A549 (cell line): ENCODE measurements around the gene SLC24A4. TPM values are rescaled to one million over a fixed set of nuclear protein-coding genes. Genes with fewer than 3 reads are reported as not detected.
A peak's percentile ranks its signal among the peaks of the same experiment; 100 is the strongest.

ENCODE experiments used
- ATAC-seq, 2 experiments: fragments of 200-7000 bp in 1 of 2; fragments of >200 bp in 1 of 2; cut with Nextera tagmentation in 1 of 2; cut with Tn5 transposase in 1 of 2; 3 replicates each; pipeline versions ENCODE4 v1.8.0 to v1.9.1; 2018 to 2020; ENCODE audit warnings: mild to moderate bottlenecking in 1 of 2, moderate library complexity in 1 of 2
- CTCF ChIA-PET: fragments of 300-600 bp; sonication (Branson Sonifier 250); formaldehyde crosslinking; extraction: SDS; loops from one replicate; lab custom pipeline; 2021; ENCODE audit warnings: antibody characterized with exemption, inconsistent platforms; lab: Yijun Ruan, JAX
- POLR2A ChIA-PET: fragments of 350-600 bp; formaldehyde crosslinking; extraction: SDS; loops from one replicate; lab custom pipeline; 2021; ENCODE audit warnings: antibody characterized with exemption, inconsistent platforms; lab: Yijun Ruan, JAX
- DNase-seq, 2 experiments: peaks; one replicate each; pipeline versions ENCODE4 v3.0.0 to v3.0.0-alpha.2; 2011 to 2016; ENCODE audit warnings: low read depth in 1 of 2, low spot score in 1 of 2
- FAIRE-seq: peaks from 2 replicates; lab custom pipeline; 2011; peaks lifted over from hg19 to GRCh38; lab: Jason Lieb, UNC
- H3K27ac ChIP-seq, 2 experiments: fragments of >200 bp; sonication (Bioruptor Twin); formaldehyde crosslinking; 3 replicates each; pipeline ENCODE4 v1.5.1; 2016 to 2017
- H3K4me1 ChIP-seq: fragments of >200 bp; sonication (Bioruptor Twin); formaldehyde crosslinking; 3 replicates; pipeline ENCODE4 v1.6.1; 2016
- H3K4me2 ChIP-seq: fragments of >200 bp; sonication (Bioruptor Twin); formaldehyde crosslinking; 3 replicates; pipeline ENCODE4 v1.6.1; 2016
- H3K4me3 ChIP-seq: fragments of >200 bp; sonication (Bioruptor Twin); formaldehyde crosslinking; 3 replicates; pipeline ENCODE4 v1.5.1; 2016
- H3K9me3 ChIP-seq: fragments of >200 bp; sonication (Bioruptor Twin); formaldehyde crosslinking; 3 replicates; pipeline ENCODE4 v1.6.1; 2016
- ATOH8 ChIP-seq: fragments of 250-450 bp; sonication (Bioruptor Pico); IDR thresholded peaks from 2 replicates; pipeline ENCODE4 v1.5.0; 2020; ENCODE audit warnings: low read depth, mild to moderate bottlenecking, moderate library complexity
- CBX8 ChIP-seq: fragments of 200-600 bp; sonication (generic); IDR thresholded peaks from 2 replicates; pipeline ENCODE4 v1.6.1; 2016
- CEBPB ChIP-seq, 2 experiments: fragments of >200 bp in 1 of 2; sonication (Bioruptor Twin) in 1 of 2; formaldehyde crosslinking in 1 of 2; IDR thresholded peaks; 2 replicates each; pipeline ENCODE4 v1.6.1; 2012 to 2016
- CHD4 ChIP-seq: fragments of 200-600 bp; sonication (generic); IDR thresholded peaks from 2 replicates; pipeline ENCODE4 v1.6.1; 2016; ENCODE audit warnings: antibody characterized with exemption, mild to moderate bottlenecking, borderline replicate concordance
- CTCF ChIP-seq: fragments of >200 bp; sonication (Bioruptor Twin); formaldehyde crosslinking; IDR thresholded peaks from 3 replicates; pipeline ENCODE4 v1.5.1; 2016
- EHF ChIP-seq: fragments of 250-450 bp; sonication (Bioruptor Pico); IDR thresholded peaks from 2 replicates; pipeline ENCODE4 v1.5.0; 2020; ENCODE audit warnings: mild to moderate bottlenecking
- EHMT2 ChIP-seq: fragments of 200-600 bp; sonication (generic); IDR thresholded peaks from 2 replicates; pipeline ENCODE4 v1.6.1; 2016; ENCODE audit warnings: antibody characterized with exemption, low read depth, mild to moderate bottlenecking, moderate library complexity
- HEYL ChIP-seq: fragments of 250-450 bp; sonication (Bioruptor Pico); IDR thresholded peaks from 2 replicates; pipeline ENCODE4 v1.8.0; 2021; ENCODE audit warnings: mild to moderate bottlenecking, moderate library complexity
- HMGXB4 ChIP-seq: fragments of 250-450 bp; sonication (Bioruptor Pico); IDR thresholded peaks from 2 replicates; pipeline ENCODE4 v1.5.0; 2021; ENCODE audit warnings: mild to moderate bottlenecking, moderate library complexity, borderline replicate concordance
- HOXB5 ChIP-seq: fragments of 250-450 bp; sonication (Bioruptor Pico); IDR thresholded peaks from 2 replicates; pipeline ENCODE4 v1.5.0; 2020; ENCODE audit warnings: mild to moderate bottlenecking, moderate library complexity
- KDM5A ChIP-seq: fragments of 200-600 bp; sonication (generic); IDR thresholded peaks from 2 replicates; pipeline ENCODE4 v1.6.1; 2016; ENCODE audit warnings: antibody characterized with exemption, mild to moderate bottlenecking
- MAFK ChIP-seq: fragments of 450-650 bp; IDR thresholded peaks from 2 replicates; pipeline ENCODE4 v1.6.1; 2014; ENCODE audit not compliant: partially characterized antibody
- MAZ ChIP-seq: fragments of 150-350 bp; IDR thresholded peaks from 2 replicates; pipeline ENCODE4 v1.6.1; 2014; ENCODE audit warnings: antibody characterized with exemption, low read depth, low read length, borderline replicate concordance
- NFE2L2 ChIP-seq: fragments of 150-350 bp; conservative IDR thresholded peaks from 2 replicates; pipeline ENCODE4 v1.6.1; 2014; ENCODE audit warnings: low read length
- NR3C1 ChIP-seq: fragments of >200 bp; sonication (Bioruptor Twin); formaldehyde crosslinking; IDR thresholded peaks from 3 replicates; pipeline ENCODE4 v1.6.1; 2017
- RAD21 ChIP-seq, 2 experiments: fragments of >200 bp in 1 of 2; sonication (Bioruptor Twin) in 1 of 2; formaldehyde crosslinking in 1 of 2; IDR thresholded peaks in 1 of 2; conservative IDR thresholded peaks in 1 of 2; 2 replicates in 1 of 2; 3 replicates in 1 of 2; pipeline ENCODE4 v1.6.1; 2012 to 2018; ENCODE audit warnings: inconsistent platforms in 1 of 2
- RARB ChIP-seq: fragments of 250-450 bp; sonication (Bioruptor Pico); IDR thresholded peaks from 2 replicates; pipeline ENCODE4 v1.8.0; 2021; ENCODE audit warnings: mild to moderate bottlenecking, moderate library complexity
- REST ChIP-seq: fragments of 200-600 bp; sonication (generic); IDR thresholded peaks from 2 replicates; pipeline ENCODE4 v1.6.1; 2016; ENCODE audit warnings: antibody characterized with exemption, mild to moderate bottlenecking, moderate library complexity
- TP53 ChIP-seq: fragments of 250-450 bp; sonication (Bioruptor Pico); IDR thresholded peaks from 2 replicates; pipeline ENCODE4 v1.5.0; 2021; ENCODE audit warnings: mild to moderate bottlenecking, moderate library complexity
- ZNF302 ChIP-seq: fragments of 250-450 bp; sonication (Bioruptor Pico); IDR thresholded peaks from 2 replicates; pipeline ENCODE4 v1.9.0; 2021; ENCODE audit warnings: inconsistent platforms, mild to moderate bottlenecking, moderate library complexity
- ZSCAN20 ChIP-seq: fragments of 250-450 bp; sonication (Bioruptor Pico); IDR thresholded peaks from 2 replicates; pipeline ENCODE4 v1.8.0; 2022; ENCODE audit warnings: mild to moderate bottlenecking, moderate library complexity
- WGBS: methylation state at CpG from one replicate; pipeline ENCODE4 v1.1.6; 2017; ENCODE audit errors: missing lambda C conversion rate; 5-methylcytosine and 5-hydroxymethylcytosine counted together
- polyA plus RNA-seq, 4 experiments: library from polyadenylated mRNA; depleted of rRNA in 3 of 4; stranded (reverse); fragments of >200 nt; fragmentation: RNase III in 1 of 4; extraction: RNeasy Plus Mini Kit Qiagen cat#74134 plus additional on column Dnase treatment in 1 of 4; gene quantifications; 2 replicates in 3 of 4; 3 replicates in 1 of 4; pipeline ENCODE4 v1.2.3, GENCODE V29; 2011 to 2017

The SLC24A4 gene
- polyA plus RNA-seq, 2 of the 4 experiments (the other 2 are of a cell fraction) = 0.05 to 0.19 TPM

GRCh38 chr14:92414690-92415445, 91.9 kb downstream of the SLC24A4 start:
- no peak overlapping the region for H3K4me2 ChIP-seq
- peaks cover 7% of the 10 kb centered on the region; the same call in 2 of the 3 replicates for H3K9me3 ChIP-seq
- no peak for ATAC-seq
- DNase-seq = no peak
- ChIA-PET POLR2A (no interaction called here), CTCF (no interaction called here)
- no peak overlapping the region for H3K4me3 ChIP-seq
- TF ChIP-seq RARB (CRISPR knock-in tag) = no peak
- no peak for TF ChIP-seq EHF (CRISPR knock-in tag)
- TF ChIP-seq HOXB5 (CRISPR knock-in tag) = no peak
- TF ChIP-seq NFE2L2 = no peak
- TF ChIP-seq TP53 (CRISPR knock-in tag) = no peak
- TF ChIP-seq HEYL = no peak
- TF ChIP-seq MAFK = no peak
- 68% methylated on average over 13 of the region's 13 CpGs for WGBS
- H3K4me1 ChIP-seq = no peaks in the 10 kb centered on the region
- H3K27ac ChIP-seq = no peak overlapping the region
- no peak for FAIRE-seq

GRCh38 chr14:92415969-92416368, 93.0 kb downstream of the SLC24A4 start:
- POLR2A ChIA-PET = no interaction called here
- H3K9me3 ChIP-seq = no peaks in the 10 kb centered on the region

GRCh38 chr14:92416544-92416943, 93.6 kb downstream of the SLC24A4 start:
- no peaks in the 10 kb centered on the region for H3K9me3 ChIP-seq
- H3K4me2 ChIP-seq = no peak overlapping the region
- no peak for TF ChIP-seq ZNF302 (CRISPR knock-in tag)
- no peak for TF ChIP-seq KDM5A
- no peak for TF ChIP-seq REST
- no peak for TF ChIP-seq CBX8
- TF ChIP-seq, all 56 proteins: peak for 0
- ChIA-PET CTCF (interaction anchor here (1.1 to 1.3 kb wide), 2 partner anchors 12 to 264 kb away, joined by 3 to 4 read pairs; no protein-coding TSS in a partner anchor), POLR2A (no interaction called here)
- 39% methylated on average over 2 of the region's 2 CpGs for WGBS
- H3K4me3 ChIP-seq = no peak overlapping the region
- DNase-seq (no peak), ATAC-seq (no peak), FAIRE-seq (peak; percentile 28)
- H3K27ac ChIP-seq = no peak overlapping the region
- H3K4me1 ChIP-seq = no peaks in the 10 kb centered on the region

More at GRCh38 chr14:92415969-92416368, 93.0 kb downstream of the SLC24A4 start:
- ATAC-seq = no peak
- Histone ChIP-seq H3K27ac (no peak overlapping the region), H3K4me1 (no peaks in the 10 kb centered on the region), H3K4me3 (no peak overlapping the region), H3K4me2 (no peak overlapping the region)
- 82% methylated on average over 9 of the region's 9 CpGs for WGBS
- TF ChIP-seq KDM5A = no peak
- peak; percentile 72 for TF ChIP-seq MAFK
- CTCF ChIA-PET = interaction anchor here (1.1 to 1.3 kb wide), 2 partner anchors 12 to 265 kb away, joined by 3 to 4 read pairs; no protein-coding TSS in a partner anchor
- no peak for FAIRE-seq
- DNase-seq = no peak

- DNase-seq (no peak), ATAC-seq (no peak), FAIRE-seq (no peak)
- ChIA-PET CTCF (interaction anchor here (1.1 kb wide), 1 partner anchor 15 kb away, joined by 4 read pairs; no protein-coding TSS in a partner anchor), POLR2A (no interaction called here)
- H3K4me1 ChIP-seq = no peaks in the 10 kb centered on the region
- H3K4me3 ChIP-seq = no peak overlapping the region
- no peak overlapping the region for H3K4me2 ChIP-seq
- H3K27ac ChIP-seq = no peak overlapping the region
- no peaks in the 10 kb centered on the region for H3K9me3 ChIP-seq
- WGBS = 59% methylated on average over 3 of the region's 3 CpGs
- no peak for TF ChIP-seq MAZ
- TF ChIP-seq NR3C1 = no peak
- no peak for TF ChIP-seq RAD21 (conservative IDR thresholded peaks at IDR 0.05 in 1 of 2, IDR thresholded peaks at IDR 0.05 in 1 of 2)
- no peak for TF ChIP-seq CTCF
- no peak for TF ChIP-seq HMGXB4 (CRISPR knock-in tag)
- no peak for TF ChIP-seq ATOH8
- no peak for TF ChIP-seq TP53 (CRISPR knock-in tag)
- TF ChIP-seq ZSCAN20 = no peak
- TF ChIP-seq RARB (CRISPR knock-in tag) = no peak
- no peak for TF ChIP-seq CEBPB (IDR thresholded peaks at IDR 0.05)
- no peak for TF ChIP-seq CHD4
- TF ChIP-seq EHMT2 = no peak
Observed at GRCh38 chr14:92417759-92418158, 94.8 kb downstream of the SLC24A4 start.
